ENCODE measurements around the gene SCART1.

- TF ChIP-seq POLR2A (IDR thresholded peaks at IDR 0.05) (no peak), CTCF (IDR thresholded peaks at IDR 0.05) (no peak)
Observed at GRCh38 chr10:133466683-133467275, 13.0 kb downstream of the SCART1 start.
